Renal cortical epithelial cell (primary cell): ENCODE data around the gene MARCHF3. TPM values are rescaled to one million over a fixed set of nuclear protein-coding genes. Genes with fewer than 3 reads are reported as not detected.

ENCODE experiments used
- DNase-seq: peaks from one replicate; pipeline ENCODE4 v3.0.0-alpha.2; 2011; ENCODE audit warnings: low read depth
- total RNA-seq: library from RNA; depleted of rRNA; stranded (reverse); fragments of >200 nt; gene quantifications from 2 replicates; pipeline ENCODE4 v1.2.3, GENCODE V29; 2014

Gene MARCHF3
- total RNA-seq, 1 donor from 2014 or later: 1.0 TPM

DNA sequence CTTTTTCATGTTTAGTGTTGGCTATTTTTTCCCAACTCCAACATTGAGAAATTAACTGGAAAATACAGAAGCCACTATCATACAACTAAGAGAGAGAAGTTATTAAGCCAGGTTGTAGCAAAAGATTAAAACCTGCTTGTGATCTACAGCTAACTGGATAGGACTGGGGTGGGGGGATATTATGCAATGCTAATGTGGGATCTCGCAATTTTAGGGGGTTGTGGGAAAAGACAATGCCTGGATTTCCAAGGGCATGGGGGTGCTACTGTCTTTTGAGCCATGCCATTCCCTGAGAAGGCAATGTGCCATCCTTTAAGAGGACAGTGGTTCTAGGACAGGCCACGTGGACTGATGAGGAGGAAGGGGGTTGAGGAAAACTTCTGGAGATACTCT, 46.5 kb downstream of the MARCHF3 start:
- DNase-seq: no peak

DNA sequence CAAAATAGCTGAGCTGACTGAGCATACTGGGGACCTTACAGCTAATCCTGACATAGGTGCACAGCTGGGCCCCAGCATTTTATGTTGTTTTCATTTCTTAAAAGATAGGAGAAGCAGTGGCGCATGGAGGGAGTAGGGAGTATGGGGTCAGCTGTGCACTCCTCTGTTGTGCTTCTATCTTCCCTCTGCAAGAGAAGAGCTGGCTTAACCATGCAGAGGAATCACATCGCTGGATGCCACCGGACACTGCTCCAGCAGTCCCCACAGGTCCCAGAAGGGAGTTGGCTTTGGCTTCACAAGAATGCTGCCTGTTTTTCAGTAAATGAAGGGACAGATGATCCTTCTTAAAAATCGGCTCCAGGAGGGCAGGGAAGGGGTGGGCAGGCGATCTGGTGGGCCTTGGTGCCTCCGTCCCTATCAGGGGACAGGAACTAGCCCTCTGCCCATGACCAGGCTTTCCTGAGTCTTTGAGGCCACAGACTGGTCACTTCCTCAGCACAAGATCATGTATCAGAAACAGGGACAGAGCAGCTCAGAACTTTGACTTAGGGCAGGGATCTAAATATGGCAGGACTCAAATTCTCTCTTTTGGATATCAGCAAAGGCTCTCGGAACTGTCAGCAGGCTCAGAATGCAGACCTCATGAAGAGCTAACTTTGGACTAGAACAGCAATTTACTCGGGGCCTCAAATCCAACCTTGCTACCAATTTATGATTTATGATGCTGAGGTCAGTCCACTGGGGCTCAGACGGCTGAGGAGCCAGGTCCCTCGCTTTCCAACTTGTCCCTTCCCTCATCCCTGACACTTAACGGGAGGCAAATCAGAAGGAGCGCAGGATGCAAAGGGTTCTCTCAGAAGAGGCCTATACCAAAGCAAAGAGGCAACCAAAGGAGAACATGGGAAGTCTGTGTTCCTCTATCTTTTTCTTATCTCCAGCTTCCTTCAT, 47.2 kb downstream of the MARCHF3 start:
- no peak for DNase-seq

DNA sequence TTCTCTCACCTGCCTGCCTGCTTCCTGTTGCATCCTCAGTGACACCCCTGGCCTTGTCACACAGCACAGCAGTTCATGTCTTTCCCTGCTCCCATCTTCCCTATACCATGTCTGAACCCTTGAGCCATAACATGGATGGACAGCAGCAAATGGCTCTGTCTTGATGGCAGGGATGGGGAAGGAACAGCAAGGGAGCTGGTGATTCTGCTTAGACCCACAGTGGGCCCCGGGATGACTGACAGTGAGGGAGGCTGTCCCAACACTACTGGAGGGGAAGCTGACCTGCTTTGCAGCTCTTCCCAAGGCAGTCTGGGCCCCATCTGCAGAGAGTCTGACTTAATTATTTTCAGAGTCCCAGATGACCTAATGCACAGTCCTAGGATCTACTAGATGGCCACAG, 48.2 kb downstream of the MARCHF3 start:
- DNase-seq: no peak

DNA sequence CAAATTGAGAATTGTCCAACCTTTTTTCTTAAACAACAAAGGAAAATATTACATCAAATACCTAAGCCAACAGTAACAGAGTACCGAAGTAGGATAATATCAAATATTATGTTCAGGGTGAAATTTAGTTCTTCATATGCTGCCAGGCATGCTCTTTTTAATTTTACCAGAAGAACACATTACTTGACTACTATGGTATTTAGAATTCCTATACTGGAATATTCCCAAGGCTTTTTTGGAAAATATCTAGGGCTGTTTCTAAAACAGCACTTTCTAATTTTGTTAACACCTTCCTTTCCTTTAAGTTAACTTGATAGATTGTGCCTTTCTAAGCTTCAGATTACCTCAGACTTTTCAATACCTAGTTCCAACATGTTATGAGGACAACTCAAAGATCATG, 48.7 kb downstream of the MARCHF3 start:
- DNase-seq: no peak

DNA sequence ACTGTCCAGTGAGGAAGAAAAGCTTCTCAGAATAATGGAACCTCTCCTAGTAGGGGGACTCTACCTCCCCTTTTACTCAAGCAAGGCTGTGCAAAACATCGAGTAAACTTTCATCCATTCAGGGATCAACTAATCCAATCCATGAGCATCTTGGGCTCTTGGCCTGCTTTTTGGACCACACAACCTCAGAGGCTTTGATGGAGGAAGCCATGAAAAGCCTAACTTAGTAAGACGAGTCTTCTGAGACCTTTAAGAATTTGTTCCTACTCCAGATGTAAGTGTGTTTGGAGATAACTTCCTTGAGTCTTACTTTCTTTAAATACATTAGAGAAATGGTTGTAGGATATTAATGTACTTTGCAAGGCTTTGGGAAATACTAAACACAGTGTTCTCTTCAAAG, 49.1 kb downstream of the MARCHF3 start:
- no peak for DNase-seq

DNA sequence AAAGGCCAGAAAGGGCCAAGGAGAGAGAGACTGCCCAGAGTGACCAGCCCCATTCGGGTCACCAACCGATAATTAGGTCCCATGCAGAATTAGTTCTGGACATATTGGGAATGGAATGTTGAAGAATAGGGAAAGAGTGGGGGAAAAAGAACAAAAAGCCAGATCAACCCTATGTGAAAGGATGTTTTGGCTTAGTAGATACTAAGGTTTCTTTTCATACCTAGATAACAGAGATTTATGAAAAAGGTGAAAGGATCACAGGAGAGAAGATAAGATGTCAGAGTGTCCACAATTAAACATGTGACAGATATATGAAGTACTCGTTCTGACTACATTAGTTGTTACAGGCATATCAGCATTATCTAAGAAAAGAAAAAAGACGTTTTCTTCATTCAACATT, 52.1 kb downstream of the MARCHF3 start:
- no peak for DNase-seq

DNA sequence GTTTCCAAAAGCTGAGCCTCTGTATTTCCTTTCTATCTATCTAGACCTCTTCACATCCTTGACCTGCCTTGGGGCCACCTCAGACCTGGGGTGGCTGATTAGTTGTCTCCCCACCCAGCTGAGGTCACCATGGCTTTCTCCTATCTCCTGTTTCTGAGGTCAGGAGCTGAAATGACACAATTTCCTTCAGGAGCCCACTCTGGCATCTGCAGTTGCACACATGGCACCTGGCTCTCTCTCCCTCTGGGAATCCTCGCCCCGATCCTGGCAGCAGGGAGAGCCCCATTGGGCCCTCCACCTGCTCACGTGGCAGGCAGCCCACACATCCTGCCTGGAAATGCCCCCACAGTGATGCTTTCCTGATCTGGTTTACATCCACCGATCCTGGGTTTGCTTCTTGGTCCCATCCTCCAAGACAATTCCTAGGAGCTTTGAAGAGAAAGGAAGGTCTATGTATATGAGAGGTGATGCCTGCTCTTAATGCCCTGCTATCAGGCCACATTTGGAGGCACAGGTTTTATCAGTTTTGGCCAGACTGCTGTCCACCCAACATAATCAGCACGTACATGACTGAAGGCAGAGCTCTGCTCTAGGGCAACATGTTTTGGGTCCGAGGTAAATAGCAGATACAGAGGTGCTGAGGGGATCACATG, 53.7 kb downstream of the MARCHF3 start:
- no peak for DNase-seq

DNA sequence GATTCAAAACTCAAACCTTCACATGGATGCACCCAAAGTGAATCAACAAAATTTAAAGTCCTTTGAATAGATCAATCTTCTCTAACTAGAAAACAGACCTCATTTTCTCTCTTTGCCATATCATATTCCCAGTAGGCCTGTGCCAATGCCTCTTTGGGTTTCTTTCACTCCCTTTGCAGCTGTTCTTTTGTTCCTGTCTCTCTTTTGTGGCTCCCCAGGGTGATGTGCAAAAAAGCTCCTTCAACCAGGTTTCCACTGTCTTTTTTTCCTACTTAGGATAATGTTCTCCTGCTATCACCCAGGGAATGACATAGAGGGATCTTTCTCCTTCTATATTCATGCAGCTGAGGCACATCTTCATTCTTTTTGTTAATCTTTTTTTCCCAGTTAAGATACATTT, 54.6 kb downstream of the MARCHF3 start:
- DNase-seq: no peak

DNA sequence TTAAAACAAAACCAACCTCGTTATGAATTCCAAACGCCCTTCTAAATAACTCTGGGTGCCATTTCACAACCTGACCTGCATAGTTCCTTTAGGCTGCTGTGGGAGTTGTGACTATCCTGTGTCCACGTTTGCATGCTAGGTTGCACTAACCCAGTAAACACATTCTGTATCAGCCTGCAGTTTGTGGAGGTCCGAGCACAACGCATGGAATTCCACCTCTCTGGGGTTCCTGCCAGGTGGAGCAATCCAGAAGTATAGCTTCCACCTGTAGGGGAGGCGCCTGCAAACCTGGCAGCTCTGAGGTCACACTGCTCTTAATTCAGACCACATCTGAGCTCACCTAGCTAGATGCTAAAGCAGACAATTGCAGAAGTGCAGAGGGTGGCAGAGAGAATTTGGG, 57.2 kb downstream of the MARCHF3 start:
- DNase-seq: no peak

DNA sequence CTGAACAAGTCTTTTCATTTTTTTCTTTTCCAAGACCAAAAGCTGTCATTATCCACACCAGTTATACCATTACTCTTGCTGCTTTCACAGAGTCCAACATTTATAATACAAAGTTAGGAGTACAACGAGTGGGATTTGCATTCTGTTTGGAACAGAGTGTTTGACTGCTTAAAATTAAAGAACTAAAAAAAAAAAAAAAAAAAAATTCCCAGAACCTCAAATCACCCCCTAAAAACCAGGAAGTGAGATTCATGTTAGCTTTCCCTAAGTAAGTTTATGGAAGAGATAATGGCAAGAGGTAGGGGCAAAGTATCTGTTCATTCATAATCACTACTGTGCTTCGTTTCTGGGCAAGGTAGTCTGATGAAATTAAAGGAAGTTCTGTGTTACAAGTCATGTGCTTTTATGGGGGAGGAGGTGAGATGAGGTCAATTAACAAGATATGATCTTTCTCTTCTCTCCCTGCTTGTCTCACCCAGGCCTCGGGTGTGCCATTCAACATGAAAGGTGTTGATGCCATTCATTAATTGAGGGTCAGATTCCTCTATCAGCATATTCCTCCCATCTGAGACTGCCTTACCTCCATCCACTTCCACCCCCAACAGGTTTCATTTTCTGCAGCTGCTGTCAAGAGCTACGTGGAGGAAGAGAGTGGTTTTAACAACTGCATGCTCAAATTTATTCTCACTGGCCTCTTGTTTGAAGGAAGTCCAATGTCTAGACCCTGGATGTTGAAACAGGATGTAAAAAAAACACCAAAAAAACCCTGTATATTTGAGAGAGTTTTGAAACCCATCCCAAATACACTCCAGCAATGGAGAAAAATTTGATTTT, 58.1 kb downstream of the MARCHF3 start:
- DNase-seq: no peak

DNA sequence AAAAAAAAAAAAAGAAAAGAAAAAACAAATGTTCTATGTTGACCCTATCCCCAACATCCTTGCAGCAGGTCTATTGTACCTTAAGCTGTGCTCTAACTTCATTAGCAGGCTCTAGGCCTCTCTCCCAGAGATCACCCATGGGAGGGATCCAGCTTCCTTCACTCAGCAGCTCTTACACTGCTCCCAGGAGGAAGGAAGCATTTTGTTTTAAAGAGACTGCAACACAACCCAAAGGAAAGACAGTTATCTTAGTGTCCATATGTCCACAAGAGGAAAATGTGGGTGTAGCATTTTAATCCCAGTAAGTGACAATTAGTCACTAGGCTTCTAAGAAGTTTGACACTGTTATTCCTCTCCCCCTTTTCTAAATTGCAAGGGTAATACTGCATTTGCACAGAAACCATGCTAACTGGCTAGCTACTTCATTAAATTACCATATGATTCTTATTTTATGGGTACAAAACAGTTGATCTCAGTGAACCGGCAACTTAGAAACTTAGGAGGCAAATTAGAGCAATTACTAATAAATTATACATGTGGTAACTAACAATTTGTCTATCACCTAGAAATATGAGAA, 58.8 kb downstream of the MARCHF3 start:
- DNase-seq: no peak

DNA sequence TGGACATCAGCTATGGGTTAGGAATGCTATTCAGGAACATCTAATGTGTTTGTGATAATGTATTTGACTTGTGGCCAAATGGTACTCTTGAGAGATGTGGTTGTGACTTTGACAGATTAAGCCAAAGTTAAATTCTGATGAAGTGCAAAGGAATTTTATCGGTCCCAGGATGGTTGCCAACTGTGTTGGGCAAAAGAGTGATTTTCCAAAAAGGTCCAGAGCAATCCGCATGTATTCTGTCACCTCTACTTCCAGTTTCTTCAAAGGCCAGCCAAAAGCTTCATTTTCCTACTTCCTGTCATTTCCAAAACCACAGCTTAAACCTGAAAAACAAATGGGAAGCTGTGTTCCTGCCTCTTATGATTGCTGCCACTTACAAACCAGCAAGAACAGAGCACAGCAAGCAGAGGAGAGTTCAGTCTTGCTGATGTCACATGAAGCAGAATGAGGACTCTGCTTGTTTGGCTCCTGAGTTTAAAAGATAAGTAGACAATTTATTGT, 59.8 kb downstream of the MARCHF3 start:
- no peak for DNase-seq

DNA sequence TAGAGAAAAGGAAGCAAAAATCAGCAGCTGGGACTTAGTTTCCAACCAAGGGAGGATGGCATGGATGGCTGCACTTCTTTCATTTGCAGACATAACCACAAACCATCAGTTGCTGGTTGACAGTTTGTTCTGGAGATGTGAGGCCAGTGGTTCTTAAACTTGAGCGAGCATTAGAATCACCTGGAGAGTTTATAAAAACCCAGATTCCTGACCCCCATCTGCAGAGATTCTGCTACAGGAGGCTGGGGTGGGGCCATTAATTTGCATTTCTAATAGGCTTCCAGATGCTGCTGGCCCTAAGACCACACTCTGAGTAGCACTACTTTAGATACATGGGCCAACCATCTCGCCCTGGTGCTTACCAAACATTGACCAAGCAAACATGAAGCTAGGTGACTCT, 60.8 kb downstream of the MARCHF3 start:
- DNase-seq: peak; percentile 6

DNA sequence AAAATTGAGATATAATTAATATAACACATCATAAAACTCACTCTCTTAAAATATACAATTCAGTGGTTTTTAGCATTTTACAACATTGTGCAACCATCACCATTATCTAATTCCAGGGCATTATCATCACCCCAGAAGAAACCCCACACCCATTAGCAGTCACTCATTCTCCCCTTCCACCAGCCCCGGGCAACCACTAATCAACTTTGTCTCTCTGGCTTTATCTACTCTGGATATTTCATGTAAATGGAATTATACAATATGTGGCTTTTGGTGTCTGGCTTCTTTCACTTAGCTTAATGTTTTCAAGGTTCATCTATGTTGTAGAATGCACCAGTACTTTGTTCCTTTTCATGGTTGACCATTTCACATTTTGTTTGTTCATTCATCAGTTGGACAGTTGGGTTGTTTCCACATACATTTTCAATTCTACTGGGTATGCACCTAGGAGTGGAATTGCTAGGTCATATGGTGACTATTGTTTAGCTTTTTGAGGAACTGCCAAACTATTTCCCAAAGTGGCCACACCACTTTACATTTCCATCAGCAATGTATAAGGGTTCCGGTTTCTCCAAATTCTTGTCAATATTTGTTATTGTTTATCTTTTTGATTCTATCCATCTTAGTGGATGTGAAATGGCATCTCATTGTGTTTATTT, 62.4 kb downstream of the MARCHF3 start:
- no peak for DNase-seq

DNA sequence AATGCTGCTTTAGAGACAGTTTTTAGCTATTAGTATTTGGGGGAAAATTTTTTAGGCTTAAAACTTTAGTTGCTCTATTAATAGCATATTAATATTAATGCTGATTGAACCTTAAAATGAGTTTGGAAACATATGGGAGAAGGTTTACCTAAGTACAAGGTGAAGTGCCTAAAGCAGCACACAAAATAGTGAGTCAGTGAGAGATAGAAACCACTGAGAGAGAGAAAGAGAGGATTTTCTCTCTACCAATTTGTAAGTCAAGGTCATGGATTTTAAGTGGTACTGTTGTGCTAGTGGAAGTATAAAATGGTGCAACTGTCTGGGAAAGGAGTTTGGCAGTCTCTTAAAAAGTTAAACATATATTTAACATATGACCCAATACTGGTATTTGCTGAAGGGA, 64.9 kb downstream of the MARCHF3 start:
- DNase-seq: no peak

DNA sequence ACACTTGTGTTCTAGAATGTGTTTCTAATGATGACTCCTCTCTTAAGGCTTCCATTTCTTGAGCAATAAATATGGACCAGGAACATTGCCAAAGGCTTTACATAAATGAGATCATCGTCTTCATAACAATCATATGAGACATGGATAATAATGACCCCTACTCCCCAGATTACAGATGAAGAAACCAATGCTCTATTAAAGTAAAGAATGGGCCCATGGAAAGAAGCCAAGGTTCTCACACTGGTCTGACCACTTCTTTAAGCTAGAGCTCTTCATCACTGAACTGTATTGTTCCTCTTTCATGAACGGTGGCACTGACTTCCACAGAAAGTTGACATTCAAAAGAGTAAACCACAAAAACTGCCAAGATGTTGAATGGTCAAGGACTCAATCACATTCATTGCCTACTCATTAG, 65.3 kb downstream of the MARCHF3 start:
- peak; percentile 13 for DNase-seq

DNA sequence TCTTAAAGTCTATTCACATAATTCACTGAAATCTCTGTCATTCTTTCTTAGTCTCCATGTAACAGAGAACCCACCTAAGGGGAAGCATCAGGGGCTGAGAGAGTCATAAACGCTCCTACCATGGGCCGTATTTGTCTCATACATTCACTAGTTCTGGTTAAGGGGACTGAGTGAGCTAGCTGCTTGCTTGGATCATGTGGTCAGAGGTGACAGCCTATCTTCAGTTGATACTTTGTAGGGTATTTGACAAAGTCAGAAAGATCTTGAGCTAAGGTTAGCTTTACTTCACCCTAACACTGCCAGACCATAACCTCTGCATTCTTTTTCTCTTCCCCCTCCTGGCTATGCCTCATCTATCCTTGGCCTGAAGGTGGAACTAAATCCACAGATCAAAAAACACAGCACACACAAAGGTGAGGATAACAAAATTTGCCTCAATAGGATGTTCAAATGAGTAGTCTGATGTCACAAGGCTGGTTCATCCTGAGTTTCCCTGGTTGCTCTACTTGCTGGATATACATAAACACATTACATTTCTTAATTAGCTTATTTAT, 66.5 kb downstream of the MARCHF3 start:
- no peak for DNase-seq

DNA sequence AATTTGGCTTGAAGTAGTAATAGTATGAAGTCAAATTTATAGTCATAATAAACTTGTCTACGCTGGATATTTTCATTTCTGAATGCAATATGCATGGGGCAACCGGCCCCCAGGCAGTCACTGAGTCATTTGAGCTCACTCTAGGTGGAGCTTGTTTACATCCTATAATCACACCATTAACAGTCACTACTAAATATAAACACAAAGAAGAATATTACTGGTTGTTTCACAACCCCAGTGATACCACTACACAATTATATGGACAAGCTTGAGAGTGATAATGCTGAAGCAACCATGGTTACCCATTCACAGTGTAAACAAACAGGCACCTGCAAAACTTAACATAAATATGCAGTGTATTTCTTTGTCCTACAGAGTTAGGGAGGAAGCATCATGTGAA, 68.7 kb downstream of the MARCHF3 start:
- DNase-seq: peak; percentile 57

DNA sequence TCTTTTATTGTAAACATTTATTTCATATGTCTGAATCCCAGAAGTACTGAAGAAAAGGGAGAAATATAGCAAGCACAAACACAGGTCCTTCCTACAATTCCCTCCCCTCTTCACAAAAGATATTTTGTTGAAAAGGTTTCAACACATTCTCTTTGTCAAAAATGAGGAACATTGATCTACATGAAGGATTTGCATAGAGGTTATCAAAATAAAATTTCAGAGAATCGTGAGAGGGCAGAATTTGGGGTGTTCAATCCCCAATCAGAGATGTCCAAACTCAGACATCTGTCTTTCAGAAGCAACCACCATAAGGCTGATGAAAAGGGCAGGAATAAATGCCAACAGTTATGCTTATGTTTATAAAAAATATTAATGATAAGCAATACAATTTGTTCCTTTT, 69.2 kb downstream of the MARCHF3 start:
- no peak for DNase-seq

DNA sequence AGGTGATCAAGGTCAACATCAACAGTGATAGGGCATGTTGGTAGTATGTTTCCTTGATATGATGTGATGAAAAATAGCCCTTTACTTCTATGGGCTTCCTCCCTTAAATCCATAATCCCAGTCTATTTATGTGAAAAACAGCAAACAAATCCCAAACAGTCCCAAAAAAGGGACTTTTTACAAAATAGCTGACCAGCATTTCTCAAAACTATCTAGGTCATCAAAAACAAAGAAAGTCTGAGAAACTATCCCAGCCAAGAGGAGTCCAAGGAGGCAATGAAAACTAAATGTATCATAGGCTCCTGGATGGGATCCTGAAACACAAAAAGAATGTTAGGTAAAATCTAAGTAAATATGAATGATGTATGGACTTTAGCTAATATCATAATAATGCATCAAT, 71.2 kb downstream of the MARCHF3 start:
- no peak for DNase-seq

DNA sequence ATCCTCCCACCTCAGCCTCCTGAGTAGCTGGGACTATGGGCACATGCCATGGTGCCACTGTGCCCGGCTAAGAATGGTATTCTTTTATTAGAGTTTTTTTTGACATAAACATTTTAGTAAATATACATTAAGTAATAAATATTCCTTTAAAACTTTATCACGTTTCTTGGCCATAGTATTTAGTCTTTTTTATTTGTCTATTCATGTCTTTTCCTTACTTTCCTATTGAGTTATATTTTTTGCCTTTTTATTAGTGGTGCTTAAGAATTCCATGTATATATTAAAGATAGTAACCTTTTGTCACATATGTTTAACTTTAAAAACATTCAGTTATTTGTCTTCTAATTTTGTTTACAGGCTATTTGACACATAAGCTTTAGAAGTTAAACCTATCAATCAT, 73.4 kb downstream of the MARCHF3 start:
- DNase-seq: no peak
